H9 (cell line): ENCODE data around the gene EPHA3. TPM values are rescaled to one million over a fixed set of nuclear protein-coding genes. Genes with fewer than 3 reads are reported as not detected.

Source experiments
- DNase-seq: peaks from one replicate; pipeline ENCODE4 v3.0.0-alpha.2; 2017
- H2AFZ ChIP-seq: one replicate; pipeline ENCODE4 v1.6.1; 2013; ENCODE audit warnings: mild to moderate bottlenecking, low read length, control low read depth, moderate library complexity
- H2AK5ac ChIP-seq: 2 replicates; pipeline ENCODE4 v1.6.1; 2013; ENCODE audit warnings: low read length, control low read depth, mixed read lengths; ENCODE audit not compliant: insufficient read length
- H2BK120ac ChIP-seq: one replicate; pipeline ENCODE4 v1.6.1; 2013; ENCODE audit warnings: low read depth, mild to moderate bottlenecking, low read length, control low read depth, inconsistent platforms; ENCODE audit not compliant: poor library complexity, severe bottlenecking
- H2BK12ac ChIP-seq: 2 replicates; pipeline ENCODE4 v1.6.1; 2013; ENCODE audit warnings: low read length, control low read depth, mixed read lengths, low read depth; ENCODE audit not compliant: insufficient read length
- H2BK15ac ChIP-seq: 2 replicates; pipeline ENCODE4 v1.6.1; 2013; ENCODE audit warnings: low read depth, low read length, control low read depth
- H2BK20ac ChIP-seq: one replicate; pipeline ENCODE4 v1.6.1; 2013; ENCODE audit warnings: low read depth, mild to moderate bottlenecking, low read length, control low read depth, inconsistent platforms; ENCODE audit not compliant: poor library complexity, severe bottlenecking
- H2BK5ac ChIP-seq: 2 replicates; pipeline ENCODE4 v1.6.1; 2013; ENCODE audit warnings: low read length, control low read depth, mixed read lengths; ENCODE audit not compliant: insufficient read length
- H3K14ac ChIP-seq: 2 replicates; pipeline ENCODE4 v1.6.1; 2013; ENCODE audit warnings: low read length, control low read depth; ENCODE audit not compliant: insufficient read depth
- H3K18ac ChIP-seq: 2 replicates; pipeline ENCODE4 v1.6.1; 2013; ENCODE audit warnings: low read depth, mild to moderate bottlenecking, mixed read lengths, low read length, control low read depth; ENCODE audit not compliant: insufficient read length
- H3K23ac ChIP-seq: 2 replicates; pipeline ENCODE4 v1.6.1; 2013; ENCODE audit warnings: low read length, control low read depth, mixed read lengths, low read depth; ENCODE audit not compliant: insufficient read length
- H3K23me2 ChIP-seq: 2 replicates; pipeline ENCODE4 v1.6.1; 2013; ENCODE audit warnings: low read depth, mild to moderate bottlenecking, mixed read lengths, low read length, control low read depth; ENCODE audit not compliant: insufficient read length, poor library complexity, severe bottlenecking
- H3K27ac ChIP-seq: 2 replicates; pipeline ENCODE4 v1.5.1; 2013; ENCODE audit warnings: low read length, control low read depth, mixed read lengths, low read depth; ENCODE audit not compliant: insufficient read length
- H3K27me3 ChIP-seq: 2 replicates; pipeline ENCODE4 v1.6.1; 2013; ENCODE audit warnings: low read length, control low read depth, inconsistent platforms; ENCODE audit not compliant: insufficient read depth
- H3K4ac ChIP-seq: 2 replicates; pipeline ENCODE4 v1.6.1; 2013; ENCODE audit warnings: low read depth, mild to moderate bottlenecking, control low read depth, inconsistent platforms, low read length, moderate library complexity
- H3K4me1 ChIP-seq: 2 replicates; pipeline ENCODE4 v1.6.1; 2013; ENCODE audit warnings: low read length, control low read depth, inconsistent platforms; ENCODE audit not compliant: insufficient read depth
- H3K4me2 ChIP-seq: 2 replicates; pipeline ENCODE4 v1.6.1; 2013; ENCODE audit warnings: low read length, control low read depth, mixed read lengths; ENCODE audit not compliant: insufficient read length, insufficient read depth
- H3K56ac ChIP-seq: 2 replicates; pipeline ENCODE4 v1.6.1; 2013; ENCODE audit warnings: low read depth, mild to moderate bottlenecking, mixed read lengths, low read length, control low read depth; ENCODE audit not compliant: insufficient read length
- H3K79me1 ChIP-seq: 2 replicates; pipeline ENCODE4 v1.6.1; 2013; ENCODE audit warnings: low read depth, mild to moderate bottlenecking, moderate library complexity, low read length, control low read depth, inconsistent platforms; ENCODE audit not compliant: insufficient read depth, poor library complexity, severe bottlenecking
- H3K79me2 ChIP-seq: 2 replicates; pipeline ENCODE4 v1.6.1; 2013; ENCODE audit warnings: low read length, control low read depth, inconsistent platforms; ENCODE audit not compliant: insufficient read depth
- H3K9ac ChIP-seq: 2 replicates; pipeline ENCODE4 v1.6.1; 2013; ENCODE audit warnings: low read length, control low read depth, mixed read lengths; ENCODE audit not compliant: insufficient read length; ENCODE audit errors: extremely low read depth
- H3K9me3 ChIP-seq: one replicate; pipeline ENCODE4 v1.6.1; 2013; ENCODE audit warnings: low read depth, low read length, inconsistent platforms; ENCODE audit not compliant: control insufficient read depth
- H3T11ph ChIP-seq: one replicate; pipeline ENCODE4 v1.6.1; 2013; ENCODE audit warnings: mild to moderate bottlenecking, low read length, control low read depth, inconsistent platforms
- H4K20me1 ChIP-seq: one replicate; pipeline ENCODE4 v1.6.1; 2013; ENCODE audit not compliant: control insufficient read depth, insufficient read length, insufficient read depth
- H4K5ac ChIP-seq: 2 replicates; pipeline ENCODE4 v1.6.1; 2013; ENCODE audit warnings: low read depth, mild to moderate bottlenecking, mixed read lengths, low read length, control low read depth; ENCODE audit not compliant: insufficient read length
- H4K8ac ChIP-seq: replicated peaks from 2 replicates; pipeline ENCODE4 v1.6.1; 2013; ENCODE audit warnings: low read length, control low read depth, mixed read lengths, low read depth; ENCODE audit not compliant: insufficient read length
- H4K91ac ChIP-seq: 2 replicates; pipeline ENCODE4 v1.6.1; 2013; ENCODE audit warnings: low read depth, mild to moderate bottlenecking, moderate library complexity, mixed read lengths, low read length, control low read depth; ENCODE audit not compliant: insufficient read length
- H3K27ac Mint-ChIP-seq, 3 experiments: 2 replicates in 2 of 3; 3 replicates in 1 of 3; pipeline ENCODE4 v1.8.0; 2020 to 2021; ENCODE audit warnings: mixed read lengths in 3 of 3, mild to moderate bottlenecking in 1 of 3, moderate library complexity in 1 of 3
- H3K27me3 Mint-ChIP-seq: 2 replicates; pipeline ENCODE4 v1.8.0; 2021; ENCODE audit warnings: low read depth, mild to moderate bottlenecking, moderate library complexity, mixed read lengths
- H3K36me3 Mint-ChIP-seq, 3 experiments: 2 replicates in 2 of 3; 3 replicates in 1 of 3; pipeline ENCODE4 v1.8.0; 2020 to 2021; ENCODE audit warnings: low read depth in 3 of 3, mixed read lengths in 3 of 3; ENCODE audit not compliant: insufficient read depth in 1 of 3
- H3K4me1 Mint-ChIP-seq, 2 experiments: 2 replicates each; pipeline ENCODE4 v1.8.0; 2020; ENCODE audit warnings: mixed read lengths in 2 of 2
- H3K4me3 Mint-ChIP-seq, 2 experiments: 2 replicates in 1 of 2; 3 replicates in 1 of 2; pipeline ENCODE4 v1.8.0; 2020 to 2021; ENCODE audit warnings: mild to moderate bottlenecking in 2 of 2, mixed read lengths in 2 of 2, moderate library complexity in 1 of 2
- H3K9me3 Mint-ChIP-seq, 2 experiments: 2 replicates in 1 of 2; 3 replicates in 1 of 2; pipeline ENCODE4 v1.8.0; 2020; ENCODE audit warnings: mild to moderate bottlenecking in 2 of 2, mixed read lengths in 2 of 2, moderate library complexity in 1 of 2
- CTCF ChIP-seq: fragments of 200-600 bp; sonication (generic); conservative IDR thresholded peaks from 3 replicates; pipeline ENCODE4 v1.8.0; 2021; ENCODE audit warnings: antibody characterized with exemption, mild to moderate bottlenecking
- WGBS: extraction: QIAGEN DNeasy Blood & Tissue Kit; methylation state at CpG from one replicate; pipeline ENCODE4 v1.1.7; 2013; ENCODE audit warnings: missing lambda C conversion rate, low lambda C conversion rate, mixed read lengths; ENCODE audit not compliant: insufficient read length; ENCODE audit errors: extremely low coverage; 5-methylcytosine and 5-hydroxymethylcytosine counted together
- total RNA-seq: library from RNA; stranded (reverse); gene quantifications from 2 replicates; pipeline ENCODE4 v1.2.1, GENCODE V29; 2021

The EPHA3 gene
- total RNA-seq, 1 experiment from 2014 or later, result 0.66 TPM

DNA sequence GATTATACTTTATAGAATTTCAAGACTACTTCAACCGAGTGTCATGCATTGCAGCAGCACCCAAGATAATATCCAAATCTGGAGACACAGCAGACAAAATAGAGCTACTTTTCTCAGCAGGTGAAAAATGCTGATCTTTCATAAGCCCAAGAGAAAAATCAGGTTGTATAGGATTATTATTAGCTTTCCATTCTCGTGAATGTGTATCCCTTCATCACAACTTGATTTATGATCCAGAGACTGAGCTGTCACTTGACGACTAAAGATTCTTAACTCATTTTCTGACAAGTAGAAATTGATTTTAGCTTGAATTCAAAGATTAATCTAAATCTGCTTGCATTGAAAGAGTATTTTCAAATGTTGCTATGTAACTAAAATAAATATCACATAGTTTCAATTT lies 32.4 kb downstream of the EPHA3 start:
- no peaks in the 10 kb centered on the region for H3K27me3 Mint-ChIP-seq
- no peaks in the 10 kb centered on the region for H3K79me2 ChIP-seq

More for the DNA sequence above, 32.4 kb downstream of the EPHA3 start:
- Mint-ChIP-seq H3K9me3 (no peaks in the 10 kb centered on the region), H3K4me1 (no peaks in the 10 kb centered on the region), H3K4me3 (no peak overlapping the region), H3K36me3 (no peaks in the 10 kb centered on the region), H3K27ac (no peak overlapping the region)
- Histone ChIP-seq H2BK12ac (no peak overlapping the region), H3K18ac (no peak overlapping the region), H3K23me2 (no peaks in the 10 kb centered on the region), H2BK20ac (no peak overlapping the region), H3K79me1 (no peaks in the 10 kb centered on the region), H3K23ac (no peak overlapping the region), H3K4me1 (no peaks in the 10 kb centered on the region), H2BK15ac (no peak overlapping the region), H2BK5ac (no peak overlapping the region), H3K9me3 (no peaks in the 10 kb centered on the region), H4K8ac (no peak overlapping the region), H2AFZ (no peak overlapping the region), H3K56ac (no peak overlapping the region), H3T11ph (no peak overlapping the region), H4K5ac (no peak overlapping the region), H3K9ac (no peak overlapping the region), H2AK5ac (no peak overlapping the region), H4K20me1 (no peaks in the 10 kb centered on the region), H4K91ac (no peak overlapping the region), H3K14ac (no peak overlapping the region), H3K4me2 (no peak overlapping the region), H2BK120ac (no peak overlapping the region), H3K27ac (no peak overlapping the region), H3K4ac (no peak overlapping the region), H3K27me3 (no peaks in the 10 kb centered on the region)
- no peak for DNase-seq
- WGBS, result no CpG with 5 or more reads among the region's 3 CpGs
- TF ChIP-seq CTCF, result no peak
